KOPT-K1 (cell line): ENCODE data around the gene HPSE.
"Not testable (repeated sequence)": the region's sequence is repeated elsewhere in the genome, so short reads cannot be mapped to it uniquely, and the experiment has no call there.

Experiments used
- H3K27ac ChIP-seq: fragments of 200-600 bp; sonication (generic); 2 replicates; pipeline ENCODE4 v1.5.1; 2016; ENCODE audit warnings: antibody characterized with exemption, mild to moderate bottlenecking, low read depth, low read length; ENCODE audit not compliant: poor library complexity, severe bottlenecking
- H3K36me3 ChIP-seq: fragments of 200-600 bp; sonication (generic); 2 replicates; pipeline ENCODE4 v1.5.1; 2017; ENCODE audit warnings: antibody characterized with exemption, mild to moderate bottlenecking, low read length, moderate library complexity; ENCODE audit not compliant: insufficient read depth
- H3K9me3 ChIP-seq: fragments of 200-600 bp; sonication (generic); 2 replicates; pipeline ENCODE4 v1.5.1; 2017; ENCODE audit warnings: antibody characterized with exemption, low read length, mild to moderate bottlenecking; ENCODE audit not compliant: insufficient read depth, poor library complexity, severe bottlenecking

HPSE gene

GRCh38 chr4:83317671-83318070, 17.0 kb downstream of the HPSE start:
- Histone ChIP-seq H3K27ac (no peak overlapping the region), H3K36me3 (no peaks in the 10 kb centered on the region)

GRCh38 chr4:83316459-83317165, 18.0 kb downstream of the HPSE start:
- no peaks in the 10 kb centered on the region for H3K36me3 ChIP-seq
- H3K27ac ChIP-seq, result no peak overlapping the region
- H3K9me3 ChIP-seq, result no peaks in the 10 kb centered on the region

More at GRCh38 chr4:83317671-83318070, 17.0 kb downstream of the HPSE start:
- no peaks in the 10 kb centered on the region for H3K9me3 ChIP-seq

- H3K9me3 ChIP-seq, result no peaks in the 10 kb centered on the region
- no peaks in the 10 kb centered on the region for H3K36me3 ChIP-seq
- H3K27ac ChIP-seq, result no peak overlapping the region
These were observed 19.2 kb downstream of the HPSE start for GRCh38 chr4:83315341-83315870.

DNA sequence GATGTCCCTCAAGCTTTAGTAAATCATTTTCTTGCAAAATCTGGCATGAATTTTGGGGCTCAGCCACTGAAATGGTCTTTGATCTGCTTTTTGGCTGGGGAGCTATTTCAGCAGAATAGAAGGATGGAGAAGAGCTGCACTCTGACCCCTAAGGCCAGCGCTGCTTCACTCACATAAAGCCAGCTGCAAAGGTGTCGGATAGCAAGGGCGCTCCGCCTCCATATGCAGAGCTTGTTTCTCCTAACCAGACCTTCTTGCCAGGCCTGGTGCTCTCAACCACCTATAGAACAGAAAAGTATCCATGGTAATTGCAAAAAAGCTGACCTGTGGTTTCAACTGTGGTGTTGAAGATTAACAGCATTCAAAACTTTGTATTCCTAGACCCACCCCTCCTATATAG, 26.0 kb downstream of the HPSE start:
- no peaks in the 10 kb centered on the region for H3K9me3 ChIP-seq

DNA sequence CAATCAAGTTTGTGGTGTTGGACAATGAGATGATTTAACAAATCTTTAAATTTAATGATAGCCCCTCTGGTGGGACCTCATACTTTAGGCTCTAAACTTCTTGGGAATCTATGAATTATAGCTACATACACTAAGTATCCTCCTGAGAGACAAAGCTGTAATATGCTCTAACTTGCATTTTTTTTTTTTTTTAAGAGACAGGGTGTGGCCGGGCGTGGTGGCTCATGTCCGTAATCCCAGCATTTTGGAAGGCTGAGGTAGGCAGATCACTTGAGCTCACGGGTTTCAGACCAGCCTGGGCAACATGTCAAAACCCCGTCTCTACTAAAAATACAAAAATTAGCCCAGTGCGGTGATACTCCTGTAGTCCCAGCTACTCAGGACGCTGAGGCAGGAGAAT, 26.7 kb downstream of the HPSE start:
- Histone ChIP-seq H3K36me3 (no peaks in the 10 kb centered on the region), H3K27ac (no peak overlapping the region), H3K9me3 (no peaks in the 10 kb centered on the region)

More for the DNA sequence above, 26.0 kb downstream of the HPSE start:
- H3K36me3 ChIP-seq, result no peaks in the 10 kb centered on the region
- no peak overlapping the region for H3K27ac ChIP-seq

DNA sequence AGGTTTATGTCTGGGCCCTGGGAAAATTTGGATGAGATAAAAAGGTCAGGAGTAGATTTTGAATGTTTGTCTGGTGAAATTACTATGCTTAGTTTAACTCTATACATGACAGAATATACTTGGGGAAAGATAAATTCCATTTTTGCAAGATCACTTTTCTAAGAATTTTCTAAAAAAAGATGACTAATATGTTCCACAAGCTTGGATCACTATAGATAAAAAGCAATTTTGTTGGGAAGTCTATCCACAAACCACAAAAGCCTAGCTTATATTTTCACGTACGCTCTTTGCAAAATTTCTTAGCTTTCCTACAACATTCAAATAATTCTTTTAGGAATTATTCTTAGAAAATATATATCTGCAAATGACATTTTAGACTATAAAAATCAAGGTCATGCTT, 29.5 kb downstream of the HPSE start:
- H3K9me3 ChIP-seq, result no peaks in the 10 kb centered on the region
- H3K27ac ChIP-seq, result no peak overlapping the region
- H3K36me3 ChIP-seq, result no peaks in the 10 kb centered on the region

- no peak overlapping the region for H3K27ac ChIP-seq
These were observed 36.9 kb downstream of the HPSE start for GRCh38 chr4:83297548-83298260.

GRCh38 chr4:83293305-83294046, 41.2 kb downstream of the HPSE start:
- H3K9me3 ChIP-seq, result peaks cover 6% of the 10 kb centered on the region
- no peak overlapping the region for H3K27ac ChIP-seq

More at GRCh38 chr4:83297548-83298260, 36.9 kb downstream of the HPSE start:
- no peaks in the 10 kb centered on the region for H3K9me3 ChIP-seq
- no peaks in the 10 kb centered on the region for H3K36me3 ChIP-seq

DNA sequence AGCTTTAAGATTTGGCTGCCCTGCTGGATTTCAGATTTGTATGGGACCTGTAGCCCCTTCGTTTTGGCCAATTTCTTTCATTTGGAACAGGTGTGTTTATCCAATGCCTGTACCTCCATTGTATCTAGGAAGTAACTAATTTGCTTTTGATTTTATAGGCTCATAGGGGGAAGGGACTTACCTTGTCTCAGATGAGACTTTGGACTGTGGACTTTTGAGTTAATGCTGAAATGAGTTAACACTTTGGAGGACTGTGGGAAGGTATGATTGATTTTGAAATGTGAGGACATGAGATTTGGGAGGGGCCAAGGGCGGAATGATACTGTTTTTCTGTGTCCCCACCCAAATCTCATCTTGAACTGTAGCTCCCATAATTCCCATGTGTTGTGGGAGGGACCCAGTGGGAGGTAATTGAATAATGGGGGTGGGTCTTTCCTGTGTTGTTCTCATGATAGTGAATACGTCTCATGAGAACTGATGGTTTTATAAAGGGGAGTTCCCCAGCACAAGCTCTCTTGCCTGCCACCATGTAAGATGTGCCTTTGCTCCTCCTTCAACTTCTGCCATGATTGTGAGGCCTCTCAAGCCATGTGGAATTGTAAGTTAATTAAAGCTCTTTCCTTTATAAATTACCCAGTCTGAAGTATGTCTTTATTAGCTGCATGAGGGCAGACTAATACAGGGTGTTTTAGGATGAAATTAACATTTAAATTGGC, 44.4 kb downstream of the HPSE start:
- H3K9me3 ChIP-seq, H3K27ac ChIP-seq, H3K36me3 ChIP-seq: not testable (repeated sequence)

More at GRCh38 chr4:83293305-83294046, 41.2 kb downstream of the HPSE start:
- H3K36me3 ChIP-seq, result no peaks in the 10 kb centered on the region

- H3K27ac ChIP-seq, H3K9me3 ChIP-seq, H3K36me3 ChIP-seq: not testable (repeated sequence)
These were observed 46.3 kb downstream of the HPSE start for GRCh38 chr4:83288381-83288780.

GRCh38 chr4:83285055-83285407, 49.6 kb downstream of the HPSE start:
- H3K9me3 ChIP-seq, result no peaks in the 10 kb centered on the region
- H3K27ac ChIP-seq, result peak overlapping the region; percentile 72
- H3K36me3 ChIP-seq, result no peaks in the 10 kb centered on the region

DNA sequence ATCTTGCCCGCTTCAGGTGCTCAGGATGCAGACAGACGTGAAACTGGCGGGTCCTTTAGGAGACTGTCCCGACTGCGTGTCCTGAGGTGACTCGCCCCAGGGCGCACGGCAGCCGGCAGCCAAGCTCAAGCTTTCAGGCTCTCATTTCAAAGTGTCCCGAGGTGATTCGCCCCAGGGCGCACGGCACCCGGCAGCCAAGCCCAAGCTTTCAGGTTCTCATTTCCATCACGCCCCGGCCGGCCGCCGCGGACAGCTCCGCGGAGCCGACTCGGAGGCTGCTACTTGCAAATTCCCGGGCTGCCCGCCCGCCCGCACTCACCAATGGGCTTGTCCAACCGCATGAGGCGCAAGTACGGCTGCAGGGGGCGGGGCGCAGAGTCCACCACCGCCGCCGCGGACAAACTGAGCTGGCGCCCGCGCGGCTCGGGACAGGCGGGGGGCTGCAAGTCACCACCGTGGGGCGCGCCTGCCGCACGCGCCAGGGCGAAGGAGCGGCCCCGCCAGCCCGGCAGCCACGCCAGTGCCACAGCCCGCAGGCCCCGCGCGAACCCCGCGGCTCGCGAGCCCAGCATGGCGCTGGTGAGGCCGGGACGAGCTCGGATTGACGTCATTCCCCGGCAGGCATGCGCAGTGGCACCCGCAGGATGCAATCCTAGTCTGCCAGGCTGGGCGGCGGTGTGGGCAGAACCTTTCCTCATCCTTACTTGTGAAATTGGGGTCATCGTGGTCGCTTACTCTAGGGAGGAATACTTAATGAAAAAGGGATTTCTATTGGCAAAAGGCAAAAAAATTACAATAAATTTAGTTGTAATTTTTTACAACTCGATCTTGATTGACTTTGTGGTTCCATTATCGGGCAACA, 50.2 kb downstream of the HPSE start, which contains the start of gene COQ2:
COQ2 (minus strand) TSS at position 606 of the 862 bp plus-strand sequence; CDS start at position 572, 34 bp downstream.
- no peaks in the 10 kb centered on the region for H3K9me3 ChIP-seq
- H3K27ac ChIP-seq, result peak within 1 kb of the TSS; percentile 72
- H3K36me3 ChIP-seq, result no peaks in the 10 kb centered on the region

DNA sequence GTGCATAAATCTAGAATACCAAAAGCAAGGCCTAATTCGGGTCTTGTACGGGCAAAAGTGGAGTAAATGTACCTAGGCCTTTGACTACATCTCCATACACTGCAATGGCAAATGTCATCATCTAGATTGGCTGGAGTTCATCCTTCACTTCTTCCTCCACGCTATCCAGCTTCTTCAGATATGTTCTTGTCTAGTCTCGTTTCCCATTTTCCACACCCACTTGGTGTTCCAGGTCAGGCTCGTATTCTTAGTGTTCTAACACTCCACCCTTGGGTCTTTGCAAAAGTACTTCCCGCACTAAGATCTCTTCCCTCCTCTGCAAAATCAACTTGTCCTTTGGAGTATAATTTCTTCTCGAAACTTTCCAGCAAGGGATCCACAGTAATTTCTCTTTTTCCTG, 51.5 kb downstream of the HPSE start:
- H3K36me3 ChIP-seq, result peaks cover 7% of the 10 kb centered on the region; the same call in 1 of the 2 replicates
- H3K9me3 ChIP-seq, result no peaks in the 10 kb centered on the region
- no peak overlapping the region for H3K27ac ChIP-seq

DNA sequence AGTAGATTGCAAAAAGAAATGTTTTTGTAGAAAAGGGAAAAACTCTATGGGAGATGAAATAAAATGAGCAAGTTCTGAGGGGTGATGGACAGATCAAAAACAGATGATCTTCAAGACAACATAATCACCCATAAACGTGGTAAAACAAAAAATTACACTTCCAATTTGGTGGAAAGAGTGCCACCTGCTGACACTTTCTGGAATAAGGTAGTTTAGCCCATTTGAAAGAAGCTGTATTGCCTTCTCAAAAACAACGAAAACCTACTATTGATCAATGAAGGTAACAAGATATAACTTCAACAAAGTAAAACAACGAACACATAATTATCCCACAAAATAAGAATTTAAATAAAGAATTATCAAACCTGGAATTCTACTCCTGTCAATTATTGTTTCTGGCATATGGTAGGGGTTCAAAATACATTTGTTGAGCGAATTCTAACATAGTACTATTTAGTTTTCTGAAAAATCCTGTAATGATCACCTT, 52.6 kb downstream of the HPSE start:
- Histone ChIP-seq H3K36me3 (peaks cover 16% of the 10 kb centered on the region; the same call in 1 of the 2 replicates), H3K9me3 (no peaks in the 10 kb centered on the region), H3K27ac (no peak overlapping the region)
